Measurements from ENCODE around the gene IRF3.

IRF3 gene

DNA sequence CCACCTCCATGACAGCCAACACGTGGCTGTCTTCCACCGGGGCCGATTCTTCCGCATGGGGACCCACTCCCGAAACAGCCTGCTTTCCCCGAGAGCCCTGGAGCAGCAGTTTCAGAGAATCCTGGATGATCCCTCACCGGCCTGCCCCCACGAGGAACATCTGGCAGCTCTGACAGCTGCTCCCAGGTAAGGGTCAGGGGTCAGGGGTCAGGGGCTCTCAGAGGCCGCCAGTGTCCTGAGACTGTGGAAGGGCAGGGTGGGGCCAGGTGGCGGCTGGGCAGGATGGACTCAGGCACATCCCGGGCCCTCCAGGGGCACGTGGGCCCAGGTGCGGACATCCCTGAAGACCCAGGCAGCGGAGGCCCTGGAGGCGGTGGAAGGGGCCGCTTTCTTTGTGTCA is 40.3 kb upstream of the IRF3 start:
- no peak overlapping the region for H3K9ac ChIP-seq (ENCODE audit: low read length)
- H2AK5ac ChIP-seq (ENCODE audit: low read length), result no peak overlapping the region
- no peaks in the 10 kb centered on the region for H3K79me1 ChIP-seq (ENCODE audit: low read length)
- H2BK12ac ChIP-seq (ENCODE audit: low read length), result no peak overlapping the region
- H3K9me3 ChIP-seq (ENCODE audit: insufficient read depth, low read depth, low read length), result no peaks in the 10 kb centered on the region
- no peak overlapping the region for H4K8ac ChIP-seq (ENCODE audit: low read depth, low read length)
- H3K4me2 ChIP-seq (ENCODE audit: low read length), result no peak overlapping the region
- no peak overlapping the region for H4K12ac ChIP-seq (ENCODE audit: low read depth, low read length)
- no peaks in the 10 kb centered on the region for H3K36me3 ChIP-seq (ENCODE audit: control insufficient read depth in 1 of 2, insufficient read depth in 2 of 2, low read length in 2 of 2)
- H2AFZ ChIP-seq (ENCODE audit: insufficient read depth, low read length, poor library complexity), result peak overlapping the region; percentile 8
- no peak overlapping the region for H4K91ac ChIP-seq (ENCODE audit: low read depth, low read length)
- H3K23ac ChIP-seq (ENCODE audit: low read length), result no peak overlapping the region
- no peak for DNase-seq
- H3K4ac ChIP-seq (ENCODE audit: low read depth, low read length), result no peak overlapping the region
- no peaks in the 10 kb centered on the region for H3K4me1 ChIP-seq (ENCODE audit: control insufficient read depth in 1 of 2, insufficient read depth in 2 of 2, low read length in 2 of 2)
- H2BK120ac ChIP-seq (ENCODE audit: insufficient read depth, low read length, poor library complexity), result no peak overlapping the region
- H2BK5ac ChIP-seq (ENCODE audit: low read depth, low read length, poor library complexity), result no peak overlapping the region
- H3K18ac ChIP-seq (ENCODE audit: low read length), result no peak overlapping the region
- H3K14ac ChIP-seq (ENCODE audit: low read length), result no peak overlapping the region
- H3K4me3 ChIP-seq (ENCODE audit: low read depth, low read length), result no peak overlapping the region
- no CpG with 5 or more reads among the region's 16 CpGs for WGBS (ENCODE audit: extremely low coverage, insufficient coverage, insufficient read length)
- no peaks in the 10 kb centered on the region for H3K27me3 ChIP-seq (ENCODE audit: insufficient read depth, low read length)
- no peaks in the 10 kb centered on the region for H3K79me2 ChIP-seq (ENCODE audit: control insufficient read depth, insufficient read depth, low read length, poor library complexity)
- H3K27ac ChIP-seq (ENCODE audit: low read depth, low read length), result no peak overlapping the region

DNA sequence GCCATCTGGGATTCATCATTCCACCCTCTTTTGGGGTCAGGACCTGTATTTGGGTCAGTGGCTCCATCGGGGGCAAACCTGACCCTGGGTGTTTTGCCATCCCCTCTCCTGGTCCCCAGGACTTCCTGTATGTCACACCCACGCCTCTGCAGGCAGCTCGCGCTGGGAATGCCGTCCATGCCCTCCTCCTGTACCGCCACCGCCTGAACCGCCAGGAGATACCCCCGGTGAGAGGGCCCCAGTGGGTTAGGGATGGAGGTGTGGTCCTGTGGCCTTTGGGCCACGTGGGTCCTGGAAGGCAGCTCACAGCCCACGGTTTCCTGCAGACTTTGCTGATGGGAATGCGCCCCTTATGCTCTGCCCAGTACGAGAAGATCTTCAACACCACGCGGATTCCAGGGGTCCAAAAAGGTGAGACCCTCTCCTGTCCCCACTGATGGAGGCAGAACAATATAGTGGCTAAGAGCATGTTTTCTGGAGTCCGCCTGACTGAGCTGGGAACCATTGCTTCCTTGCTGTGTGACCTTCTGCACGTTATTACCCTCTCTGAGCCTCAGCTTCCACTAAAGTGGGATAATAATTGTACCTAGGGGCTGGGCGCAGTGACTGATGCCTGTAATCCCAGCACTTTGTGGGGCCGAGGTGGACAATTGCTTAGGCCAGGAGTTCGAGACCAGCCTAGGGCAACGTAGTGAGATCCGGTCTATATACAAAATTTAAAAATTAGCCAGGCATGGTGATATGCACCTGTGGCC is 39.4 kb upstream of the IRF3 start:
- Histone ChIP-seq H3K4me3 (ENCODE audit: low read depth, low read length) (no peak overlapping the region), H3K27me3 (ENCODE audit: insufficient read depth, low read length) (no peaks in the 10 kb centered on the region), H3K27ac (ENCODE audit: low read depth, low read length) (no peak overlapping the region), H2BK12ac (ENCODE audit: low read length) (no peak overlapping the region), H3K18ac (ENCODE audit: low read length) (no peak overlapping the region), H2BK120ac (ENCODE audit: insufficient read depth, low read length, poor library complexity) (no peak overlapping the region), H4K12ac (ENCODE audit: low read depth, low read length) (no peak overlapping the region), H3K79me1 (ENCODE audit: low read length) (no peaks in the 10 kb centered on the region), H3K4me1 (ENCODE audit: control insufficient read depth in 1 of 2, insufficient read depth in 2 of 2, low read length in 2 of 2) (no peaks in the 10 kb centered on the region), H3K9ac (ENCODE audit: low read length) (no peak overlapping the region), H4K8ac (ENCODE audit: low read depth, low read length) (no peak overlapping the region), H3K79me2 (ENCODE audit: control insufficient read depth, insufficient read depth, low read length, poor library complexity) (no peaks in the 10 kb centered on the region), H3K4ac (ENCODE audit: low read depth, low read length) (no peak overlapping the region), H3K36me3 (ENCODE audit: control insufficient read depth in 1 of 2, insufficient read depth in 2 of 2, low read length in 2 of 2) (no peaks in the 10 kb centered on the region), H3K23ac (ENCODE audit: low read length) (no peak overlapping the region), H3K14ac (ENCODE audit: low read length) (no peak overlapping the region), H2AFZ (ENCODE audit: insufficient read depth, low read length, poor library complexity) (no peak overlapping the region), H2AK5ac (ENCODE audit: low read length) (no peak overlapping the region), H4K91ac (ENCODE audit: low read depth, low read length) (no peak overlapping the region), H2BK5ac (ENCODE audit: low read depth, low read length, poor library complexity) (no peak overlapping the region), H3K4me2 (ENCODE audit: low read length) (no peak overlapping the region), H3K9me3 (ENCODE audit: insufficient read depth, low read depth, low read length) (no peaks in the 10 kb centered on the region)
- DNase-seq, result no peak
- WGBS (ENCODE audit: extremely low coverage, insufficient coverage, insufficient read length), result no CpG with 5 or more reads among the region's 22 CpGs

DNA sequence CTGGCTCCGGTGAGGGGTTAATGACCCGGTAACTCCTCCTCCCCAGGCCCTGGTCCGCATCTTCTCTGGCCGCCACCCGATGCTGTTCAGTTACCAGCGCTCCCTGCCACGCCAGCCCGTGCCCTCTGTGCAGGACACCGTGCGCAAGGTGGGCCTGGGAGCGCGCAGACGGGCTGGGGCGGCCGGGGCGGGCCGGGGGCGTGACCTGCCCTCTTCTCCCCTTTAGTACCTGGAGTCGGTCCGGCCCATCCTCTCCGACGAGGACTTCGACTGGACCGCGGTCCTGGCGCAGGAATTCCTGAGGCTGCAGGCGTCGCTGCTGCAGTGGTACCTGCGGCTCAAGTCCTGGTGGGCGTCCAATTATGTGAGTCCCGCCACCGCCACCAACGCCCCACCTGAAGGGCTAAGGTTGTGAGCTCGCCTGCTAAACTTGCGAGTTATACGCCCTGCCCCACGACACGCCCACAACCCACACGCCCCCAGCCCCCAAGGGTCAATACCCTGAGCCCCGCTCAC is 35.7 kb upstream of the IRF3 start:
- Histone ChIP-seq H3K9ac (ENCODE audit: low read length) (no peak overlapping the region), H3K14ac (ENCODE audit: low read length) (no peak overlapping the region), H3K27me3 (ENCODE audit: insufficient read depth, low read length) (no peaks in the 10 kb centered on the region), H2AFZ (ENCODE audit: insufficient read depth, low read length, poor library complexity) (no peak overlapping the region), H3K79me2 (ENCODE audit: control insufficient read depth, insufficient read depth, low read length, poor library complexity) (no peaks in the 10 kb centered on the region), H4K91ac (ENCODE audit: low read depth, low read length) (no peak overlapping the region), H4K12ac (ENCODE audit: low read depth, low read length) (no peak overlapping the region), H4K8ac (ENCODE audit: low read depth, low read length) (no peak overlapping the region), H3K4me3 (ENCODE audit: low read depth, low read length) (no peak overlapping the region), H2BK120ac (ENCODE audit: insufficient read depth, low read length, poor library complexity) (no peak overlapping the region), H3K27ac (ENCODE audit: low read depth, low read length) (no peak overlapping the region), H3K36me3 (ENCODE audit: control insufficient read depth in 1 of 2, insufficient read depth in 2 of 2, low read length in 2 of 2) (no peaks in the 10 kb centered on the region), H3K4me2 (ENCODE audit: low read length) (no peak overlapping the region), H2BK12ac (ENCODE audit: low read length) (no peak overlapping the region), H3K23ac (ENCODE audit: low read length) (no peak overlapping the region), H2BK5ac (ENCODE audit: low read depth, low read length, poor library complexity) (no peak overlapping the region), H3K79me1 (ENCODE audit: low read length) (no peaks in the 10 kb centered on the region), H3K18ac (ENCODE audit: low read length) (no peak overlapping the region), H3K9me3 (ENCODE audit: insufficient read depth, low read depth, low read length) (no peaks in the 10 kb centered on the region), H2AK5ac (ENCODE audit: low read length) (no peak overlapping the region), H3K4ac (ENCODE audit: low read depth, low read length) (no peak overlapping the region), H3K4me1 (ENCODE audit: control insufficient read depth in 1 of 2, insufficient read depth in 2 of 2, low read length in 2 of 2) (no peaks in the 10 kb centered on the region)
- peak in 1 of 2 donors; percentile 16 for DNase-seq
- no CpG with 5 or more reads among the region's 40 CpGs for WGBS (ENCODE audit: extremely low coverage, insufficient coverage, insufficient read length)

DNA sequence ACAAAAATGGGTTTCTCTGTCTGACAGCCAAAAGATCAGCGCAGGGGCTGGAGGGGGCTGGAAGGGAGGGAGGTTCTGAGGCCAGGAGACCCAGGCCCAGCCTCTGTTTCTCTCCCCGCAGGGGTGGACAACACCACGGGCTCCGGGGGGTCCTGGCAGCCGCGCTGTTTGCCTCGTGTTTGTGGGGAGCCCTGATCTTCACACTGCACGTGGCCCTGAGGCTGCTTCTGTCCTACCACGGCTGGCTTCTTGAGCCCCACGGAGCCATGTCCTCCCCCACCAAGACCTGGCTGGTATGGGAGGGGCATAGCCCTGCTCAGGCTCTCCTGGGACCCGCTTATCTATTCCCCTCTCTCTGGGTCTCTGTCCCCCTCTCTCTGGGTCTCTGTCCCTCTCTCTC is 34.9 kb upstream of the IRF3 start:
- no peak overlapping the region for H2AK5ac ChIP-seq (ENCODE audit: low read length)
- no peak overlapping the region for H2AFZ ChIP-seq (ENCODE audit: insufficient read depth, low read length, poor library complexity)
- no peak overlapping the region for H3K4me3 ChIP-seq (ENCODE audit: low read depth, low read length)
- no peak overlapping the region for H4K91ac ChIP-seq (ENCODE audit: low read depth, low read length)
- no peak overlapping the region for H3K4me2 ChIP-seq (ENCODE audit: low read length)
- H3K4me1 ChIP-seq (ENCODE audit: control insufficient read depth in 1 of 2, insufficient read depth in 2 of 2, low read length in 2 of 2), result no peaks in the 10 kb centered on the region
- H3K23ac ChIP-seq (ENCODE audit: low read length), result no peak overlapping the region
- H3K36me3 ChIP-seq (ENCODE audit: control insufficient read depth in 1 of 2, insufficient read depth in 2 of 2, low read length in 2 of 2), result no peaks in the 10 kb centered on the region
- H4K8ac ChIP-seq (ENCODE audit: low read depth, low read length), result no peak overlapping the region
- H3K79me1 ChIP-seq (ENCODE audit: low read length), result no peaks in the 10 kb centered on the region
- no peak overlapping the region for H3K4ac ChIP-seq (ENCODE audit: low read depth, low read length)
- H4K12ac ChIP-seq (ENCODE audit: low read depth, low read length), result no peak overlapping the region
- H3K14ac ChIP-seq (ENCODE audit: low read length), result no peak overlapping the region
- WGBS (ENCODE audit: extremely low coverage, insufficient coverage, insufficient read length), result no CpG with 5 or more reads among the region's 11 CpGs
- H3K9me3 ChIP-seq (ENCODE audit: insufficient read depth, low read depth, low read length), result no peaks in the 10 kb centered on the region
- no peak overlapping the region for H2BK5ac ChIP-seq (ENCODE audit: low read depth, low read length, poor library complexity)
- H3K27me3 ChIP-seq (ENCODE audit: insufficient read depth, low read length), result no peaks in the 10 kb centered on the region
- no peaks in the 10 kb centered on the region for H3K79me2 ChIP-seq (ENCODE audit: control insufficient read depth, insufficient read depth, low read length, poor library complexity)
- no peak overlapping the region for H2BK12ac ChIP-seq (ENCODE audit: low read length)
- no peak overlapping the region for H3K27ac ChIP-seq (ENCODE audit: low read depth, low read length)
- no peak overlapping the region for H2BK120ac ChIP-seq (ENCODE audit: insufficient read depth, low read length, poor library complexity)
- H3K9ac ChIP-seq (ENCODE audit: low read length), result no peak overlapping the region
- H3K18ac ChIP-seq (ENCODE audit: low read length), result no peak overlapping the region
- DNase-seq, result no peak

Measured in trophoblast cell (in vitro differentiated cells and primary cell).